Naive thymus-derived CD4-positive, alpha-beta T cell (primary cell): ENCODE results near the gene PTPN18. TPM values are rescaled to one million over a fixed set of nuclear protein-coding genes. Genes with fewer than 3 reads are reported as not detected.

Source experiments
- ATAC-seq: fragments of 150-1000 bp; cut with Tn5 transposase; 2 replicates; pipeline ENCODE4 v1.10.0; 2021; ENCODE audit warnings: mild to moderate bottlenecking, moderate library complexity
- CTCF ChIA-PET: fragments of 350-600 bp; sonication (Branson Sonifier 250); formaldehyde crosslinking; loops from one replicate; lab custom pipeline; 2021; ENCODE audit warnings: antibody characterized with exemption; lab: Charles Lee
- POLR2A ChIA-PET: fragments of 350-600 bp; sonication (Branson Sonifier 250); formaldehyde crosslinking; loops from one replicate; lab custom pipeline; 2021; ENCODE audit warnings: antibody characterized with exemption, inconsistent platforms; lab: Charles Lee
- DNase-seq, 9 donors: peaks; one replicate each; pipeline versions ENCODE4 v3.0.0 to v3.0.0-alpha.2; 2020 to 2022; ENCODE audit warnings: mixed read lengths in 1 of 9
- H3K27ac ChIP-seq: one replicate; pipeline ENCODE4 v1.7.0; 2013; ENCODE audit warnings: mild to moderate bottlenecking, low read depth, low read length, moderate library complexity
- H3K27me3 ChIP-seq, 2 donors: one replicate each; pipeline ENCODE4 v1.7.0; 2013; ENCODE audit warnings: low read length in 2 of 2, mild to moderate bottlenecking in 2 of 2, moderate library complexity in 2 of 2; ENCODE audit not compliant: control insufficient read depth in 2 of 2, insufficient read depth in 2 of 2
- H3K36me3 ChIP-seq, 3 experiments: 1 replicate in 2 of 3; 2 replicates in 1 of 3; pipeline ENCODE4 v1.7.0; 2013; ENCODE audit warnings: low read length in 3 of 3, mild to moderate bottlenecking in 3 of 3, moderate library complexity in 1 of 3; ENCODE audit not compliant: insufficient read depth in 3 of 3, control insufficient read depth in 2 of 3
- H3K4me1 ChIP-seq, 2 donors: one replicate each; pipeline ENCODE4 v1.7.0; 2013; ENCODE audit warnings: low read length in 2 of 2, mild to moderate bottlenecking in 2 of 2, moderate library complexity in 1 of 2; ENCODE audit not compliant: control insufficient read depth in 2 of 2, insufficient read depth in 2 of 2
- H3K4me3 ChIP-seq: 2 replicates; pipeline ENCODE4 v1.7.0; 2013; ENCODE audit warnings: mild to moderate bottlenecking, low read length
- H3K9me3 ChIP-seq, 3 experiments: 1 replicate in 2 of 3; 2 replicates in 1 of 3; pipeline ENCODE4 v1.7.0; 2013; ENCODE audit warnings: low read length in 3 of 3; ENCODE audit not compliant: control insufficient read depth in 2 of 3
- H3K27ac Mint-ChIP-seq, 9 donors: one replicate each; pipeline ENCODE4 v1.8.0; 2020 to 2022; ENCODE audit warnings: mixed read lengths in 9 of 9, mild to moderate bottlenecking in 8 of 9, moderate library complexity in 5 of 9, inconsistent platforms in 2 of 9
- H3K27me3 Mint-ChIP-seq, 5 donors: one replicate each; pipeline ENCODE4 v1.8.0; 2021 to 2022; ENCODE audit warnings: mixed read lengths in 5 of 5, mild to moderate bottlenecking in 1 of 5
- H3K36me3 Mint-ChIP-seq, 5 donors: one replicate each; pipeline ENCODE4 v1.8.0; 2020 to 2022; ENCODE audit warnings: mixed read lengths in 5 of 5, mild to moderate bottlenecking in 3 of 5, inconsistent platforms in 1 of 5
- H3K4me1 Mint-ChIP-seq, 7 donors: one replicate each; pipeline ENCODE4 v1.8.0; 2020 to 2022; ENCODE audit warnings: mixed read lengths in 7 of 7, mild to moderate bottlenecking in 3 of 7, inconsistent platforms in 1 of 7
- H3K4me3 Mint-ChIP-seq, 10 donors: one replicate each; pipeline ENCODE4 v1.8.0; 2020 to 2022; ENCODE audit warnings: mild to moderate bottlenecking in 10 of 10, mixed read lengths in 10 of 10, moderate library complexity in 6 of 10, inconsistent platforms in 2 of 10
- H3K9me3 Mint-ChIP-seq, 11 donors: one replicate each; pipeline ENCODE4 v1.8.0; 2020 to 2022; ENCODE audit warnings: mixed read lengths in 11 of 11, mild to moderate bottlenecking in 4 of 11, inconsistent platforms in 1 of 11, moderate library complexity in 1 of 11
- intact Hi-C, 2 donors: fragments of 100-400 bp; cut with micrococcal nuclease; formaldehyde crosslinking; loops; one replicate each; pipeline ENCODE4 v1.15.1; 2023
- polyA plus RNA-seq, 2 donors: library from polyadenylated mRNA; unstranded; fragments of 300-500 nt; fragmentation: Illumina TruSeq; gene quantifications; one replicate each; pipeline ENCODE4 v1.2.3, GENCODE V29; 2021
- total RNA-seq, 6 experiments: library from RNA in 5 of 6; stranded (reverse) in 5 of 6; gene quantifications; 1 replicate in 5 of 6; 2 replicates in 1 of 6; pipeline ENCODE4 v1.2.3 and lab custom pipeline; 2021 to 2026

PTPN18 gene
- total and polyA plus RNA-seq, 7 experiments from 2014 or later = 39.4 to 112 (median 44.2) TPM

- H3K36me3 Mint-ChIP-seq = peaks cover 7 to 43% (median 17%) of the 10 kb centered on the region in 5 donors
- no peaks in the 10 kb centered on the region for H3K27me3 Mint-ChIP-seq
- peaks cover 23 to 29% of the 10 kb centered on the region in 2 donors for H3K4me1 ChIP-seq
- no peak overlapping the region for H3K27ac ChIP-seq
- no peaks in the 10 kb centered on the region for H3K9me3 ChIP-seq
- POLR2A ChIA-PET = interaction anchor here (3.8 kb wide), 1 partner anchor 33 kb away, joined by 19 read pairs; the partner anchor contains the start of gene IMP4
- intact Hi-C loops = loop anchor here (10.0 kb wide), 3 partner anchors 349 to 1119 kb away; partner anchors contain the start of genes PLEKHB2 (in 2 of the 2), GPR148 (in 1 of the 2) and MZT2A (in 1 of the 2)
- CTCF ChIA-PET = no interaction called here
- H3K27me3 ChIP-seq = no peaks in the 10 kb centered on the region
- H3K4me3 Mint-ChIP-seq = peak overlapping the region in 4 of 10 donors; percentile 14 to 74 (median 46)
- peaks cover 0 to 3% (median 0%) of the 10 kb centered on the region in 11 donors for H3K9me3 Mint-ChIP-seq
- no peak for ATAC-seq
- H3K27ac Mint-ChIP-seq = peak overlapping the region in 8 of 9 donors; percentile 11 to 85 (median 70)
- H3K4me1 Mint-ChIP-seq = peaks cover 58 to 91% (median 84%) of the 10 kb centered on the region in 7 donors
- DNase-seq = no peak
- H3K36me3 ChIP-seq = peaks cover 0 to 5% (median 0%) of the 10 kb centered on the region in 3 experiments
- H3K4me3 ChIP-seq = no peak overlapping the region
Measured at GRCh38 chr2:130375291-130376266, 19.7 kb downstream of the PTPN18 start.

GRCh38 chr2:130376433-130377293, 20.8 kb downstream of the PTPN18 start:
- CTCF ChIA-PET = interaction anchor here (0.8 kb wide), 1 partner anchor 12 kb away, joined by 3 read pairs; no protein-coding TSS in a partner anchor
- peaks cover 7 to 43% (median 23%) of the 10 kb centered on the region in 5 donors for H3K36me3 Mint-ChIP-seq
- peak overlapping the region in 2 of 10 donors; percentile 43 to 66 for H3K4me3 Mint-ChIP-seq
- POLR2A ChIA-PET = interaction anchor here (3.8 kb wide), 1 partner anchor 34 kb away, joined by 19 read pairs; the partner anchor contains the start of gene IMP4
- intact Hi-C loops = loop anchor here (10.0 kb wide), 3 partner anchors 348 to 1118 kb away; partner anchors contain the start of genes PLEKHB2 (in 2 of the 2), GPR148 (in 1 of the 2) and MZT2A (in 1 of the 2)
- Histone ChIP-seq H3K36me3 (peaks cover 0 to 8% (median 0%) of the 10 kb centered on the region in 3 experiments), H3K27me3 (no peaks in the 10 kb centered on the region), H3K9me3 (no peaks in the 10 kb centered on the region), H3K4me3 (no peak overlapping the region), H3K4me1 (peaks cover 12 to 19% of the 10 kb centered on the region in 2 donors), H3K27ac (no peak overlapping the region)
- ATAC-seq (no peak), DNase-seq (no peak)
- H3K4me1 Mint-ChIP-seq = peaks cover 51 to 82% (median 81%) of the 10 kb centered on the region in 7 donors
- H3K27me3 Mint-ChIP-seq = no peaks in the 10 kb centered on the region
- peaks cover 0 to 3% (median 0%) of the 10 kb centered on the region in 11 donors for H3K9me3 Mint-ChIP-seq
- peak overlapping the region; percentile 11 to 78 (median 43) for H3K27ac Mint-ChIP-seq

- Histone ChIP-seq H3K36me3 (peaks cover 0 to 8% (median 0%) of the 10 kb centered on the region in 3 experiments), H3K4me3 (no peak overlapping the region), H3K9me3 (no peaks in the 10 kb centered on the region), H3K4me1 (peaks cover 12 to 19% of the 10 kb centered on the region in 2 donors), H3K27ac (no peak overlapping the region), H3K27me3 (no peaks in the 10 kb centered on the region)
- Mint-ChIP-seq H3K36me3 (peaks cover 7 to 47% (median 26%) of the 10 kb centered on the region in 5 donors), H3K27me3 (no peaks in the 10 kb centered on the region), H3K27ac (peak overlapping the region in 8 of 9 donors; percentile 25 to 78 (median 58)), H3K4me3 (peak overlapping the region in 2 of 10 donors; percentile 16 to 35), H3K4me1 (peaks cover 51 to 80% (median 76%) of the 10 kb centered on the region in 7 donors), H3K9me3 (peaks cover 0 to 3% (median 0%) of the 10 kb centered on the region in 11 donors)
- intact Hi-C loops = loop anchor here (10.0 kb wide), 3 partner anchors 347 to 1117 kb away; partner anchors contain the start of genes PLEKHB2 (in 2 of the 2), GPR148 (in 1 of the 2) and MZT2A (in 1 of the 2)
- ChIA-PET POLR2A (interaction anchor here (3.8 kb wide), 1 partner anchor 35 kb away, joined by 19 read pairs; the partner anchor contains the start of gene IMP4), CTCF (interaction anchor here (0.8 kb wide), 1 partner anchor 11 kb away, joined by 3 read pairs; no protein-coding TSS in a partner anchor)
- DNase-seq (no peak), ATAC-seq (no peak)
Measured at GRCh38 chr2:130377491-130377890, 21.6 kb downstream of the PTPN18 start.

- no peak overlapping the region for H3K27ac ChIP-seq
- peaks cover 8 to 13% of the 10 kb centered on the region in 2 donors for H3K4me1 ChIP-seq
- Mint-ChIP-seq H3K27ac (peak overlapping the region in 1 of 9 donors; percentile 49), H3K36me3 (peaks cover 6 to 50% (median 34%) of the 10 kb centered on the region in 5 donors), H3K4me3 (no peak overlapping the region), H3K9me3 (peaks cover 0 to 3% (median 0%) of the 10 kb centered on the region in 11 donors), H3K4me1 (peaks cover 45 to 73% (median 71%) of the 10 kb centered on the region in 7 donors), H3K27me3 (no peaks in the 10 kb centered on the region)
- POLR2A ChIA-PET = interaction anchor here (3.8 kb wide), 1 partner anchor 36 kb away, joined by 19 read pairs; the partner anchor contains the start of gene IMP4
- H3K9me3 ChIP-seq = no peaks in the 10 kb centered on the region
- H3K27me3 ChIP-seq = no peaks in the 10 kb centered on the region
- DNase-seq (no peak), ATAC-seq (no peak)
- peaks cover 0 to 8% (median 0%) of the 10 kb centered on the region in 3 experiments for H3K36me3 ChIP-seq
- intact Hi-C loops = loop anchor here (10.0 kb wide), 3 partner anchors 346 to 1116 kb away; partner anchors contain the start of genes PLEKHB2 (in 2 of the 2), GPR148 (in 1 of the 2) and MZT2A (in 1 of the 2)
- CTCF ChIA-PET = no interaction called here
- H3K4me3 ChIP-seq = no peak overlapping the region
Measured at GRCh38 chr2:130378206-130378897, 22.5 kb downstream of the PTPN18 start.

- ChIA-PET POLR2A (interaction anchor here (3.8 kb wide), 1 partner anchor 36 kb away, joined by 19 read pairs; the partner anchor contains the start of gene IMP4), CTCF (no interaction called here)
- no peaks in the 10 kb centered on the region for H3K27me3 Mint-ChIP-seq
- H3K27ac Mint-ChIP-seq = peak overlapping the region in 2 of 9 donors; percentile 38 to 49
- H3K4me3 Mint-ChIP-seq = no peak overlapping the region
- intact Hi-C loops = loop anchor here (10.0 kb wide), 3 partner anchors 346 to 1116 kb away; partner anchors contain the start of genes PLEKHB2 (in 2 of the 2), GPR148 (in 1 of the 2) and MZT2A (in 1 of the 2)
- H3K4me1 ChIP-seq = peaks cover 8 to 10% of the 10 kb centered on the region in 2 donors
- ATAC-seq (no peak), DNase-seq (no peak)
- H3K27me3 ChIP-seq = no peaks in the 10 kb centered on the region
- H3K9me3 Mint-ChIP-seq = peaks cover 0 to 3% (median 0%) of the 10 kb centered on the region in 11 donors
- H3K4me3 ChIP-seq = no peak overlapping the region
- no peaks in the 10 kb centered on the region for H3K9me3 ChIP-seq
- H3K4me1 Mint-ChIP-seq = peaks cover 40 to 68% (median 66%) of the 10 kb centered on the region in 7 donors
- no peak overlapping the region for H3K27ac ChIP-seq
- H3K36me3 ChIP-seq = peaks cover 0 to 8% (median 0%) of the 10 kb centered on the region in 3 experiments
- H3K36me3 Mint-ChIP-seq = peaks cover 4 to 45% (median 34%) of the 10 kb centered on the region in 5 donors
Measured at GRCh38 chr2:130378898-130379214, 23.0 kb downstream of the PTPN18 start.
